A549 treated with ZK216348 at 1 μM for 4 hours (cell line): ENCODE results near the gene PIM3. TPM values are rescaled to one million over a fixed set of nuclear protein-coding genes. Genes with fewer than 3 reads are reported as not detected.

Experiments used
- total RNA-seq: library from RNA; stranded (reverse); fragments of 200-300 nt; extraction: Qiagen RNA extraction; gene quantifications from 5 replicates; pipeline ENCODE4 v1.2.3, GENCODE V29; 2022; ENCODE audit warnings: low read depth

PIM3 gene
- total RNA-seq, result 23.0 to 64.0 TPM (median 52.7 TPM) in 5 replicates

GRCh38 chr22:49960159-49961004, at the start of gene PIM3:
Gene PIM3, plus strand, starts transcription at chr22:49960772. Its CDS starts 176 bp downstream, at chr22:49960948.

GRCh38 chr22:49917974-49918910, 42.3 kb upstream of the PIM3 start, which contains the start of the genes ALG12 and CRELD2:
Gene ALG12, minus strand, starts transcription at chr22:49918438. Its CDS starts 4,673 bp downstream, at chr22:49913765.
Gene CRELD2, plus strand, starts transcription at chr22:49918634. Its CDS starts 136 bp downstream, at chr22:49918770.

GRCh38 chr22:50012211-50013181, 51.9 kb downstream of the PIM3 start, which contains the start of gene IL17REL:
Gene IL17REL, minus strand, starts transcription at chr22:50012765. Its CDS starts 119 bp downstream, at chr22:50012646.

Other genes with a start within 250 kb of the PIM3 start
- gene BRD1, start 132.9 kb upstream of the PIM3 start, total RNA-seq, result 11.0 to 17.5 TPM (median 15.1 TPM) in 5 replicates
- gene ZBED4, start 106.9 kb upstream of the PIM3 start, total RNA-seq, result 7.9 to 12.7 TPM (median 11.9 TPM) in 5 replicates
- 5.1 to 13.8 TPM (median 11.0 TPM) in 5 replicates for gene ALG12, start 42.3 kb upstream of the PIM3 start, total RNA-seq
- gene CRELD2, start 42.1 kb upstream of the PIM3 start, total RNA-seq, result 15.3 to 31.4 TPM (median 28.1 TPM) in 5 replicates
- gene IL17REL, start 52.0 kb downstream of the PIM3 start, total RNA-seq, result 0.06 TPM in 1 of 5 replicates, not detected in the others
- not detected in 5 replicates for gene TTLL8, start 97.5 kb downstream of the PIM3 start, total RNA-seq
- gene MLC1, start 124.7 kb downstream of the PIM3 start, total RNA-seq, result 0.04 to 0.08 TPM in 2 of 5 replicates, not detected in the others
- gene MOV10L1, start 129.2 kb downstream of the PIM3 start, total RNA-seq, result not detected in 5 replicates
- 3.7 to 7.7 TPM (median 7.1 TPM) in 5 replicates for gene PANX2, start 210.0 kb downstream of the PIM3 start, total RNA-seq
- gene TRABD, start 225.1 kb downstream of the PIM3 start, total RNA-seq, result 17.4 to 41.6 TPM (median 34.7 TPM) in 5 replicates
- 9.5 to 23.6 TPM (median 18.4 TPM) in 5 replicates for gene SELENOO, start 240.2 kb downstream of the PIM3 start, total RNA-seq